ACHN (cell line): Measurements from ENCODE around the gene ACSM4.
A peak's percentile ranks its signal among the peaks of the same experiment; 100 is the strongest.
"Not testable (repeated sequence)": the region's sequence is repeated elsewhere in the genome, so short reads cannot be mapped to it uniquely, and the experiment has no call there.

Experiments
- DNase-seq: peaks from one replicate; pipeline ENCODE4 v3.0.0-alpha.2; 2015
- in situ Hi-C: cut with HindIII; loops from 2 replicates; pipeline ENCODE4 v1.10.0; 2017; ENCODE audit warnings: low sequenced_read_pairs, low pct_ligation_motif_present, low pct_unique_long_range_greater_than_20kb

Gene ACSM4, protein sequence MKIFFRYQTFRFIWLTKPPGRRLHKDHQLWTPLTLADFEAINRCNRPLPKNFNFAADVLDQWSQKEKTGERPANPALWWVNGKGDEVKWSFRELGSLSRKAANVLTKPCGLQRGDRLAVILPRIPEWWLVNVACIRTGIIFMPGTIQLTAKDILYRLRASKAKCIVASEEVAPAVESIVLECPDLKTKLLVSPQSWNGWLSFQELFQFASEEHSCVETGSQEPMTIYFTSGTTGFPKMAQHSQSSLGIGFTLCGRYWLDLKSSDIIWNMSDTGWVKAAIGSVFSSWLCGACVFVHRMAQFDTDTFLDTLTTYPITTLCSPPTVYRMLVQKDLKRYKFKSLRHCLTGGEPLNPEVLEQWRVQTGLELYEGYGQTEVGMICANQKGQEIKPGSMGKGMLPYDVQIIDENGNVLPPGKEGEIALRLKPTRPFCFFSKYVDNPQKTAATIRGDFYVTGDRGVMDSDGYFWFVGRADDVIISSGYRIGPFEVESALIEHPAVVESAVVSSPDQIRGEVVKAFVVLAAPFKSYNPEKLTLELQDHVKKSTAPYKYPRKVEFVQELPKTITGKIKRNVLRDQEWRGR

DNA sequence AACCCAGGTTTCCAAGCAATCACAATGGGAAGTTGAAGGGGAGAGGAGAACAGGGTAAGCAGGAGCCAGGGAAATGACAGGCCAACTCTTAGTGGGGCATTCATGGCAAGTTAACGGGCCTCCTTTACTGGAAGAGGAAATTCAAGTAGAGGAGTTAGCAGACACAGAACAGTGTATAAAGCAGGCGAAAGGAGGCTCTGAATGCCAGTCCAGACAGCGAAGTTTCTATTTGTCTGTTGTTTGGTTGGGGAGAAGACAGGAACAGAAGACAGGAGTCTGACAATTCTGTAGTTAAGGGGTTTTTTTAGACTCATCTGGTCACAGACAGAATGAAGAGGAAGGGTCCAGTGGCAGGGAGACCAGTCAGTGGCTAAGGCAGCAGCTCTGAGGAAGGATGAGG lies at the start of gene ACSM4:
Gene ACSM4, plus strand, starts transcription at position 301 of the 400 bp plus-strand sequence. CDS start 260 bp downstream, outside the sequence.
- DNase-seq, result no peak
- in situ Hi-C loops, result no loop called here

DNA sequence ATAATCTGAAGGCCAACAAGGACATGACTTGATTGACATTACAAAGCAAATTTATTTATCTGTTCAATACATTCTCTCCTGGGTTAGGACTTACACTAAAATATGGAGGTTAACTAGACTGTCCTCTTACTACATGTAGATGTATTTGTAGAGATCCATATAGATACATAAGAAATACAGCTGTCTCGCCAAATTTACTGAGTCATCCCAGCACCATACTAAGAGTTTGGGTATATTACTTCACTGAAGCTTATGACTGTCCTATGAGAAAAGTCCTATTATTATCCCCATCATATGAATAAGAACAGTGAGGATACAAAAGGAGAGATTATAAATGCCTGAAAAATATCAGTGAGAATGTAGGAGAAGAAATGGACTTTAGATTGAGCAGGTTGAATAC lies 44.8 kb upstream of the ACSM4 start:
- in situ Hi-C loops, result no loop called here
- DNase-seq, result no peak

DNA sequence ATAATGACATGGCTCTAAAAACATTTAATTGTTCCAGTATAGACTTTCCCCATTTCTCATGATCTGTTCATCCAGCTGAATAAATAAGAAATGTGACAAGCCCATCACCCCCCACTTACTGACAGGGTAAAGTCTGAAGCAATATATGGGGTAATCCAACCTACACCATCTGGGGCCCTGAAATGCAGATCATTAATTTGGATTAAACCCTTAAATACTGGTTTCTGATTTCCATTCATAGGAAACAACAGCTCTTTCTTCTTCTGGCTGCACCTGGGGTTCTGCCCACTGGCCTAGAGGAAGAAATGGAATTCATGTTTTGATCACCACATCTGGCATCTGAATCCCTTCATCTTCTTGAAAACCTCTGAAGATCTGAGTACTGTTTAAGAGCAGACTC lies 39.3 kb upstream of the ACSM4 start:
- in situ Hi-C loops, result no loop called here
- no peak for DNase-seq

DNA sequence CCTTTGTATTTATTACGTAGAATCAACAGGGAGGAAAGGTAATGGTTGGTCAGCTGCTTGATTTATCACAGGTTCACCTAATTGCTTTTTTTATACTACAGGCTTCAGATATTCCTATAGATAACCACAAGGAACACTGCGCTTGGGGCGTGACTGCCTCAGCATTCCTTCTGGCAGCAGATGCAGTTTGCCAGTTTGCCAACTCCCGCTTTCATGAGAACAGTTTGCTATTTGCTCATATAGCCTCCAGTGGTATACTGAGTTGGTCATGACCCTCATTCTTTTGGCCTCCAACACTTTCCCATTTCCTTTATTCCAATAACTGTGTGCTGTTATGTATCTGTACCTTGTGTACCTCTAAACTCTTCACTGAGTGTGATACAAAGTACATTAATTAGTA lies 38.6 kb upstream of the ACSM4 start:
- no peak for DNase-seq
- in situ Hi-C loops, result no loop called here

DNA sequence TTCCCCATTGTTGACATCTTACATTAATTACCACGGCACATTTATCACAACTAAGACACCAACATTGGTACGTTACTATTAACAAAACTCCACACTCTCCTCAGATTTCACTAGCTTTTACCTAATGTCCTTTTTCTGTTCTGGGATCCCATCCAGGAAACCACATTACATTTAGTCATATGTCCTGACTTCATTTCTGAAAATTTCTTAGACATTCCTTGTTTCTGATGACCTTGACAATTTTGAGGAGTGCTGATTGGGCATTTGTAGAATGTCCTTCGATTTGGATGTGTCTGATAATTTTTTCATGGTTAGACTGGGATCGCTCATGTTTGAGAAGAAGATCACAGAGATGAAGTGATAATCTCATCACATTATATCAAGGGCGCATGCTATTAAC lies 34.6 kb upstream of the ACSM4 start:
- in situ Hi-C loops, result no loop called here
- no peak for DNase-seq

DNA sequence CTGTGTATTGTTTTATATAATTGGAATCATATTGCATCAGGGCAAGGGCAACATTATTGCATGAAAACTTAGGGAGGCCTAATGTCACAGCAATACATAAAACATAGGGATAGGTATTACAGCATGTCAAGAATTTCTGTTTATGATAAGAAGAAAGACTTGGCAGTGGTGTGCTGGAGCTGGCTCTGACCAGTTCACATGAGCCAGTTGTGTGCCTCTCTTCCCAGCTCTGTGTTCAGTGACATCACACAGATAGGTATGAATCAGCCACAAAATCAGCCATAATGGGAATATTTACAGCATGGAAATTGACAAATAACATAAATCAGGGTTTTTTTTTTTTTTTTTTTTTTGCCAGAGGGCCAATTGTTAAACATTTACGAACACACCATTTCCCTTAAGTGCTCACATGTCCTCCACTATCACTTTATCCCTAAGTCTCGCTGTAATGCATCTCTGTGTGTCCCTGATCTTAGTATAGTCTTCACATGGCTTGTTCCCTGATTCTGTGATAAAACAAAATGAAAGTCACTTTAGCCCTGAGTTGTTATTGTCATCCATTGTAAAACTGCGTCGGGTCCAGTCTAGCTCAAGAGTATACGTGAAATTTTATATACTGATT lies 31.9 kb upstream of the ACSM4 start:
- in situ Hi-C loops, result no loop called here
- no peak for DNase-seq

- DNase-seq, in situ Hi-C loops: not testable (repeated sequence)
Measured at GRCh38 chr12:7275482-7275881, 28.4 kb upstream of the ACSM4 start.

GRCh38 chr12:7282844-7283243 lies 21.0 kb upstream of the ACSM4 start:
- in situ Hi-C loops, result no loop called here
- no peak for DNase-seq

DNA sequence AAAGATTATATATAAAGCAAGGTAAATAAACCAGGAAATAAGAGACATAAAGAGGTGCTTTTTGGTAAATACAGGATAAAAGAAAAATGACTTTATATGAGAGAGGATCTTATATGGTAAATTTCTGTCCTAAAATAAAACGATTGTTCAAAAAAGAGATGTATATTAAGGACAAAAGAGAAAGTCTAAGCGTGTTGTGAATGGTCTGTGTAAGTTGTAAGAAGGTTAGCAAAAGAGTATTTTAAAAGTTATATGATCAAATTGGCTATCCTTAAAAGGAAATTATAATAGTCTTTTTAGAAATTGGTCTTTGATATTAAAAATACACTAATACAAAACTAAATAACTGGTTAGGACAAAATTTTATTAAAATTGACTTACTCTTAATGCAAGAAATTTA lies 14.1 kb upstream of the ACSM4 start:
- in situ Hi-C loops, result no loop called here
- DNase-seq, result peak; percentile 14

DNA sequence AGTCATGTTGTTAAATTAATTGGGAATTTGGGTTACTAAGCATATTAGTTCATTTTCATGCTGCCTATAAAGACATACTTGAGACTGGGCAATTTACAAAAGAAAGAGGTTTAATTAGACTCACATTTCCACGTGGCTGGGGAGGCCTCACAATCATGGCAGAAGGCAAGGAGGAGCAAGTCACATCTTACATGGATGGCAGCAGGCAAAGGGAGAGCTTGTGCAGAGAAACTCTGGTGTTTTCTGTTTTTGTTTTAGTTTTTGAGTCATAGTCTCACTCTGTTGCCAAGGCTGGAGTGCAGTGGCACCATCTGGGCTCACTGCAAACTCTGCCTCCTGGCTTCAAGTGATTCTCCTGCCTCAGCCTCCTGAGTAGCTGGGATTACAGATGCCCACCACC lies 13.3 kb upstream of the ACSM4 start:
- in situ Hi-C loops, DNase-seq: not testable (repeated sequence)

DNA sequence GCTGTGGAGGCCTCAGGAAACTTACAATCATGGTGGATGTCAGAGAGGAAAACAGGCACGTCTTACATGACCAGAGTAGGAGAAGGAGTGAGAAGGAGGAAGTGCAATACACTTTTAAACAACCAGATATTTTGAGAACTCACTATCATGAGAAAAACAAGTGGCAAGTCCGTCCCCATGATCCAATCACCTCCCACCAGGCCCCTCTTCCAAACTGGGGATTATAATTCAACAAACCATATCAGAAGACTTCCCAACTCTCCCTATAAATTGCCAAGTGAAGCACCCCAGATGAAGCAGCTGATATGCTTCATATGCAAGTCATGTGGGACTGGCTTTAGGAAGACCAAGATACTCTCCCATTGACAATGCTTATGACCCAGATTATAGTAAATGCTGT lies 11.6 kb upstream of the ACSM4 start:
- no peak for DNase-seq
- in situ Hi-C loops, result no loop called here

- no peak for DNase-seq
- in situ Hi-C loops, result no loop called here
Measured at GRCh38 chr12:7293670-7294069, 10.2 kb upstream of the ACSM4 start.

DNA sequence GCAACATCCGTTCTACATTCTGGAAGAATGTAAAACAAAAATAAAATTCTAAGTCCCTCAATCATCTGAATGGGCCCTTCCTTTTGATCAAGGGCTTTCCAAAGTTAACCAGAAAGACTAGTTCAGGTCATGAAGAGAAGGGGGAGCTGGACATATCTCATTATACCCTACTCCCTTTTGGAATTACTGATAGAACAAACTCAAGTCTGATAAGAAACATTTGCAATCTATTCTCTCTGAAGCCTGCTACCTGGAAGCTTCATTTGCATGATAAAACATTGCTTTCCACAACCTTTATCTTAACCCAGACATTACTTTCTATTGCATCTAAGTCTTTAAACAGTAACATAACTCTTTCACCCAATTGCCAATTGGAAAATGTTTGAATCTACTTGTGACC lies 8.3 kb upstream of the ACSM4 start:
- in situ Hi-C loops, result no loop called here
- DNase-seq, result no peak

DNA sequence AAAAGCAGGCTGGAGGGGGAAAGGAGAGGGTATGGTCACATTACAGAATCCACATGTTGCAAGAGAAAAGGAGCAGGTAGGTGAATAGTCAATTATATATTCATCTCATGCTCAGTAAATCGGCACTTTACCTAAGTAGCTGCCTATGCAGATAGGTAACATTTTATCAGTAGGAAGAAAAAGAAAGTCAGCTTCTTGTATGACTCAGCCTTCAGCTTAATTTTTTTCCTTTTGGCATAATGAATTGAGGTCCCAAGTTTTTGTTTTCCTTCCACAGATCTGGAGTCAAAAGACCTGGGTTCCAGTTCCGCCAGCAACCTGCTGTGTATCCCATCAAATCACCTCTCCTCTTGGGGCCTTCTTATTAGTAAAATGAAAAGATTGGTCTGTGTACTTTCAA lies 6.0 kb upstream of the ACSM4 start:
- in situ Hi-C loops, result no loop called here
- DNase-seq, result no peak

GRCh38 chr12:7302266-7302986 lies 1.4 kb upstream of the ACSM4 start:
- in situ Hi-C loops, result no loop called here
- DNase-seq, result no peak

- no peak for DNase-seq
- in situ Hi-C loops, result no loop called here
Measured at GRCh38 chr12:7303230-7303629, 642 bp upstream of the ACSM4 start.

DNA sequence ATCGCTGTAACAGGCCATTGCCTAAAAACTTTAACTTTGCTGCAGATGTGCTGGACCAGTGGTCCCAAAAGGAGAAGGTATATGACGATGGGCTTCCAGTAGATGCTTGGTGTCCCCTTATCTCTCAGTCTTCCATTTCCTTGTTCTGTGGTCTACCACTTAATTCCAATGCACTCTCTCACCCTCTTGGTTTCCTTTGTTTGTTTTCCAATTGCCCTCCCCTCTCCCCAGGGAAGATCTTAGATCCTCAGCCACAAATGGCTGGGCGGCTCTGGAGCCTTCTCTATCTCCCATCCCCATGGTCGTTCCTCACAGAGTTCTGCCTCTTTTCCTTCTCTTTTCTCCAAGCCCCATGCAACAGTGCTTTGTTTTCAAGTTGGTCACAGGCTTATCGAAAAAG lies 584 bp downstream of the ACSM4 start:
- in situ Hi-C loops, result no loop called here
- DNase-seq, result no peak

DNA sequence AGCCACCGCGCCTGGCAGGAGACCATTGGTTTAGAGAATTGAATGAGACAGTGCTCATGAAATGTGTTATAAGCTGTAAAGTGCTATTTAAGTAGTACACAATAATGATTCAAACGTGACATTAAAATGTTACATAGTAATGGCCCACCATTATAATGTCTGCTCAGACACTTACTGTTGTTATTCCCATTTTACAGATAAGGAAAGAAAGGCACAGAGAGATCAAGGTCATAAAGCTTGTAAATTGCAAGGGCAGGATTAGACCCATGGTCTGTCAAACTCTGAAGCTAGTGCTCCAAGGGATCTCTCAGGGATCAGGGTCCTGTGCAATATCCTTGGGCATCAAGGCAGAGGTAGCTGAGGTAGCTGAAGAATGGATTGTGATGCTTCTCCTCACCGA lies 6.2 kb downstream of the ACSM4 start:
- DNase-seq, result no peak
- in situ Hi-C loops, result no loop called here

DNA sequence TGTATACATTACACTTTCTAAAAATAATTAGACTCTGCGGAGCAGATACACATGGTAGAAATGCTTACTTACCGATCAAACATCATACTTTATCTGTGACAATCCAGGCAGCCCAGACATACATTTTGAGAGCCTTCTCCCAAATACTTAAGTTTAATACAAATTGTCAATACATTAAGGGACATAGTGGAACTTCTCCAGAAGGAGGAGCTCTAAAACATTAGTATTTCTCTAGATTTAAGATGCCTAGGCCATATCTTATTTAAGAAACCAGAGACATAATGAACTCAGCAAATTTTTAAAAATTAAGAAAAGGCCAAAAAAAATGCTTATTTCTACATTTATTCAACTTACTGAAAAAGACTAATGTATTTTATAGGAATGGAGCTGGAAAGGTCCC lies 16.1 kb downstream of the ACSM4 start:
- no peak for DNase-seq
- in situ Hi-C loops, result no loop called here
